Nucleus accumbens (tissue), 56 donors: ENCODE results near the gene POLR1D.

Experiments
- DNase-seq, 56 donors: peaks; one replicate each; lab custom pipeline; 2025; lab: John Stamatoyannopoulos, UW

The POLR1D gene

GRCh38 chr13:27637289-27637626 is 15.6 kb downstream of the POLR1D start:
- DNase-seq: no peak

GRCh38 chr13:27638001-27638400 is 16.3 kb downstream of the POLR1D start:
- peak in 1 of 56 donors; percentile 1 for DNase-seq

DNA sequence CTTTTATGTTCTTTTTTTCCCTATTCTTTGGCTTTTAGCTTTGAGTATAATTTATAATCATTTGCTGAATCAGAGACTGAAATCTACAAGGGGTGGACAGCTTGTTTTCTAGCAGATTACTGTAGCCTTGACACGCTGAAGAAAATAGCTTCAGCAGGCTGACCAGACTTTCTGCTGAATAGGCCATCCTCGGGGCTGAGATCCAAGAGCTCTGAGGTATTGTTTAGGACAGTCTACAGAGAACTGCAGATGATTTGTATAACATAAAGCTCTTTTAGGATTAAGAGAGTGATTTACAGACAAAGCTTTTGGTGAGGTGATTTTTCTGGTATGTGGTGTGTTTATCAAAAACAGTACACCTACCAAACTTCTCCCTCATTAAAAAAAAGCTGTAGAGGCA is 16.8 kb downstream of the POLR1D start:
- DNase-seq: peak in 3 of 56 donors; percentile 1 to 28 (median 6)

DNA sequence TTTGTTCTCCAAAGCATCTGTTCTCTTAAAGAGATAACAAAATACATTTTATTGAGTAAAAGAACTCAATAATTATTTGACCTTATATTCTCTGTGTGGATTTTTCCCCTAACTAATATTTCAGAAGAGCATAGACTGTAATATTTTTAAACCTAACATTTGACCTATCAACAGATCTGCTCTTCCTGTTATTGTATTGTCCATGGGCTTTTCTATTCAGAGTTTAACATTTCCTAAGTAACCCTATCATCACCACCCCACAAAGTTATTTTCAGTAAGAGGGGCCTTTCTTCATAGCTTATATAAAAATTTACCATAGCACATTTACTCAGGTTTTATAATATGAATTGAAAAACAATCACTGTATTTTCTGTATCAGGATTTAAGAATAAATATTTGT is 17.5 kb downstream of the POLR1D start:
- no peak for DNase-seq

DNA sequence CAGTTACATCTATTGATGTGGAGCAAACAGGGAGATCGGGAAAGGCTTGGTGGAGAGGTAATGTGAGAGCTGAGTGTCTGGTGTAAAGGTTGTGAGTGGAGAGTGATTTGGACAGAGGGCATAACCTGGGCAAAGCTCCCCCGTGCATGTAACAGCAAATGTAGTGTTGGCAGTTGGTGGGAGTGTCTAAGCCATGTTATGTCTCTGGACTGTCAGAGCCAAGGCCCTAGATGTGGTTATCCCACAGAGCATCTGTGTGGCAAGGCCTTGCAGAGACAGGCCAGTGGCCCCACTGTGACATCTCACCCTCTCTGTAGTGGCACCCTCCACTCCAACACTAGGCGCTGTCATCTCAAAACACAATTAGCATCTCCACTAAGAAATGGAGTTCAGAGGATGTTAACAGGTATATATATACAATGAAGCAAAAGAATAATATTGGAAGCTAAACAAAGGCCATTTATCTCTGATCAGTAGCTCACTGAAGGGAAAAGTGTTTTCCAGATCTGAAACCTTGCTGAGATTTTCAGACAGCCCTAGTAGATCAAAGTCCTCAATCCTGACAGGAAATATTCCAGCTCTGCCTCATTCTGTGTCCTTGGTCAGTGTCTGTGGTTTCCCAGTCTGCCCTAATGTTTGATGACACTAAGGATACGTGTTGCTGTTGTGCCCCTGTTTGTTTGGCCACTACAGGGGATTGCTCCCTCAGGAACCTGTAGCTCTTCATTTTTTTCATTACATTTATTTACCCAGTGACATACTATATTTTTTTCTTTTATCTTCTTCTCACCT is 20.2 kb downstream of the POLR1D start:
- no peak for DNase-seq

DNA sequence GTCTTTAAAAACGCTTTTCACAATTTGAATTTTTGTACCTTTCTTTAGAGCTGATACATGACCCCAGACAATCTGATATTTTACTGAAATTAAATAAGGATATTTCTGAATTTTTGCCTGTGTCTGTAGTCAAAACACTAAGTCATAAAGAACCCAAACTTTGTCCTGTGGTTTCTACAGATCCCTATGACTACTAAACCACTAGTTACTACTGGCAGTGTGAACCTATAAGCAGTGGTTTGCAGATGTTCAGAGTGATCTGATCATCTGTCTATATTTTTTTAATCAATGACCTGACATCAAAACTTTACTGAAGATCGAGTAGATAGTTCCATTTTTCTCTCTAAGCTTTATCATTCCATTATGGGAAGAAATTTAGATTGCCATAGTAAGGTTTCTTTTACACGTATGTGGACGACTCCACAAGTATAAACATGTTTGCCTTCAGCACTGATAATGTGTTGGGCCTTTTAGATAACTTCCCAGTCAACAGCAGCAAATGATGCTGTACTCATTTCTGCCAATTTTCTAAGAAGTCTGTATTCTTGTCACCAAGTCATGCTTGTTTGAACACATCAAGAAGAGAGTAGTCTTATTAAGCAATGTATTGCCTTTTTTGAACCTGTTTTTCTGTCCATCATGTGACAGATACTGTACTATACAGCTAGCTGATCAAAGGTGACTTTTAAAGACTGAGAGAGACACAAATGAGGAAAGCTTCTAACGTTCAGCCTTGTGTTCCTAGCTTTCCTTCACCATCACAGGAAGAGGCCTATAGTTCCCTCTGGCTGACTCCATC is 21.8 kb downstream of the POLR1D start:
- DNase-seq: no peak

GRCh38 chr13:27644302-27644701 is 22.6 kb downstream of the POLR1D start:
- DNase-seq: no peak

DNA sequence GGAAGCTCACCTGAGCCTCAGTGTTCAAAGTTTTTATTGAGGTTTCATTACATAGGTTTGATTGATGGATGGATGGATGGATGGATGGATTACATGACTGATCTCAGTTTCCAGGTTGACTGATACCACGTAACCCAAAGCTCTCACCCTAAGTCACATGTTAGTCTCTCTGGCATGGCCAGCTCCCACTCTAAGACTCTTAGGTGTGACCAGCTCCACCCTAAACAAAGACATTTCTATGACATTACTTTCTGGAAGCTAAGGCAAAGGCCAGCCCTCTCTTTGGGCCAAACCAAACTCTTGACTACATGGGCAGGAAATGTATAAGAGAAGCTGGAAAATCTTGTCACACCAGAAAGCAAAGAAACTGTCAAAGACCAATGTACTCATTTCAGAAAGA is 28.6 kb downstream of the POLR1D start:
- DNase-seq: no peak

DNA sequence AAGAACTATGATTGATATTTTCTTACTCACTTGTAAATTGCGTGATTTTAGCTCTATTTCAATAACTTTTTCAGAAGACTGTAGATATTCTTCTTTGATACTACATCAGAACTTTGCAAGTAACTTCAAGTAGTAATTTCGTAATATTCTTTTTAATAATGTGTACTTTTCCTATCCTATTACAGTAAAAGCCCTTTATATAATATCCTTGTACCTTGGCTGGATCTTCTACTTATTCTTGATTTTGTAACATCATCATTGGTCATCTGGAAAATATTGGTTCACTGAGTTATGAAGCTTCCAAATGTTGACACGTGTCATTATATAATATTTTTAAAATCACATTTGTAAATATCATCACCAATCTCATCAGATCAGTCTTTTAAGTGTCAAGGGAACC is 32.4 kb downstream of the POLR1D start:
- DNase-seq: no peak

DNA sequence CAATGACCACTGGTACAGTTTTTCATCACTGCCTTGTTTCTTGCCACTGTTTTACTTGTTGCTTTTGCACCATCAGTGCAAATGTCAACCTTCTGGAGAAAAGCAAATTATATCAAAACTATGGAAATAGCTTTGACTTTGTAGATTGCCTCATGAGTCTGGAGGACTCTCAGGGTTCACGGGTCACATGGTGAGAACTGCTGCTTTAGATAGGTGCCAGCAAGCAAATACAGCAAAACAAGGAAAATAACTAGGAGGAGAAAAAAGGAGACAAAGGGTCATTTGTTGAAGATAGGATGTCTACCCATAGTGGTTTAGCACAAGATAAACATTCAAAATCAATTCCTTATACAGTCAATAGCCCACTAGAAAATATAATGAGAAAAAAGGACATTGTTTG is 33.1 kb downstream of the POLR1D start:
- DNase-seq: no peak

DNA sequence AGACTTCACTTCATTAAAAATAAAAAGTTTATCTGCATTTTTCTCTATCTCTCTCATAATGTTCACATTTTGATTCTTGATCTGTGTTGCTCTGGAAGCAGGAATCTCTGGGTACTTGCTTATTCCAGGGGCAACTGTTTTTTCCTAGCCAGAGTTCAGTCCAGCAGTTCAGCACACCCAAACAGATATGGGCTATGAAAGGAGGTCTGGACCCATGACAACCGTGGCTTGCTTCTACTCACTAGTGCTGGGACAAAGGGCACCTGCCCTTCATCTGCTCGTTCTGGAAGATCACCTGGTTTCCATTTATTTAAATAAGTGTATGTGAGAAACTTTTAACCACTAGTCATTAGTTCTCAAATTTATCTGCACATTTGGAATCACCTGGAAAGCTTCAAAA is 36.0 kb downstream of the POLR1D start:
- no peak for DNase-seq

DNA sequence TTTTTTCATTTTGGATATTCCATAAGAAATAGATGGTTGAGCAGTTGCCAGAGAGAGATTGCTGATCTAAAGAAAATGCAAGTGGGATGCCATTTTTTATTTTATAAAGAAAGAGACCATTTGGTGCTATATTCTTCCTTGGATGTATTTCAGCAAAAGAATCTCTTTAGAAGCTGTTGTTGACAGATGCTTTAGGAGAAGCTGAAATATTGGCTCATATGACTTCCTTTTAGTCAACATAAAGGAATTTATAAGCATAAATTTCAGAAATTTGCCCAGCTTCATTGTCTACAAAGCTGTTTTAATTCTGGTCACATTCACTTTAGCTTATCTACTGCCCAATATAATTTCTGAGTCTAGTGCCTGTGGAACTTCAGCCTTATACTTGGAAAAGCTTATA is 36.9 kb downstream of the POLR1D start:
- DNase-seq: no peak

- no peak for DNase-seq
Observed at GRCh38 chr13:27659145-27659865, 37.6 kb downstream of the POLR1D start.

GRCh38 chr13:27660511-27660910 is 38.8 kb downstream of the POLR1D start:
- no peak for DNase-seq

GRCh38 chr13:27661017-27661416 is 39.3 kb downstream of the POLR1D start:
- no peak for DNase-seq

DNA sequence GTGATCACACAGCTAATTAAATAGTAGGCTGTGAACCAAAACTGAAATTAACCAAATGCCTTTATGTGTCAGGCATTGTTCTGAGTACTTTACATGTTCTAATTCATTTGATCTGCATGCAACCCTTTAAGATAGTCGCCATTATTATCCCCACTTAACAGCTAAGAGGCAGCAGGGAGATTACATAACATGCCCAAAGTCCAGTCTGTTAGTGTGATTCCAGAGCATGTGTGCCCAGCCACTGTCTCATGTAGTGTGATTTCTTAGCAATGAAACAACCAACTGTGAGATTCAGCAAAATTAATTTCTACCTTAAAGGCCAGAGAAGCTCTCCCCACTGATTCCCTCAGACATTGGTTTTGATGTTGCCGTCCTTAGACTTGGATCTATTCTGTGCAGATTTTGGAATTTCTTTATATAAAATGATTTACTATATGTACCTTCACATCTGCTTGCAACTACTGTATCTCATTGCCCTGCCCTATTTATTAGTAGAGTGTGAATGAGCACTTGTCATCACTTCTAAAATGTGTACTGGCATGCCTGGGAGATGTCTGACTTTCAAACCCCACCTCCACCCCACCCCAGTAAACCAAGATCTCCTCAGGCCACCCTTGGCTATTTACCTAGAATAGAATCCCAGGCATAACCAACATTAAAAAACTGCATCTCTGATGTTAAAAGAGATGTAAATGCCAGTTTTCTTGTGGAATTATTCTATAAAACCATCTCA is 41.2 kb downstream of the POLR1D start:
- no peak for DNase-seq

GRCh38 chr13:27663947-27664346 is 42.3 kb downstream of the POLR1D start:
- DNase-seq: no peak

GRCh38 chr13:27665333-27665732 is 43.6 kb downstream of the POLR1D start:
- DNase-seq: no peak

- no peak for DNase-seq
Observed at GRCh38 chr13:27665761-27666160, 44.1 kb downstream of the POLR1D start.

DNA sequence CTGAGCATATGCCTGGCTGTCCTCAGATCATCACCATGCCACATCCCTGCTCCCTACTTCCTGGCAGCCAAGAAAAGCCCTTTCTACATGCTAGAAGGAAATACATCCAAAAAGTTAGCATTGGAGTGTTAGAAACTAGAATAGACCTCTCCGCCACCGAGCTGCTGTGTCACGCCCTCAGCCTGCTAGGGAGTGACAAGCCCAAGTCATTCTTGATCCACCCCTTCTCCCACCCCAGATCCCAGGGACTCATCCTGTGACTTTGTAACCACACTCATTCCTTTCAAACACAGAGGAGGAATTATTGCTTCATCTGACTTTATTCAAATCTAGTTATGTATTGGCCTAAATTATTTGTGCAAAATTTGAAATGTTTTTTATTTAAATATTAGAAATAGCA is 45.3 kb downstream of the POLR1D start:
- peak in 7 of 56 donors; percentile 3 to 20 (median 6) for DNase-seq

DNA sequence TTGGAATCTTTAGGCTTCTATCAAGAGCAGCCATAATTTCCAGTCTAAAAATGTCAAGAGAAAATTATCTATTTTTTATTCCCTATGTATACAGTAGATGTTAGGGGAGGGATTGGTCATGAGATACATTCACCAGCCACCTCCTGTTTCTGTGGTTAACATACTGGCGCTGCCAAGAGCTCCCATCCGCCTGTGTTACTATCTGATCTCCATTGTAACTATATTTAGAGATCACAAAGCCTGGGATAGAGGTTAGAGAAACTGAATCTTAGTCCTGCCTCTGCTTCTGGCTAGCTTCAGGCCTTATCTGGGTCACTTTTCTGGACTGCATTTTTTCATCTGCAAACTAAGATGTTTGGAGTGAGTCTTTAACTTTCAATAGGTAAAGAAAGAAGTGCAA is 46.3 kb downstream of the POLR1D start:
- no peak for DNase-seq
